ENCODE data around the gene ERC1.

The ERC1 gene

DNA sequence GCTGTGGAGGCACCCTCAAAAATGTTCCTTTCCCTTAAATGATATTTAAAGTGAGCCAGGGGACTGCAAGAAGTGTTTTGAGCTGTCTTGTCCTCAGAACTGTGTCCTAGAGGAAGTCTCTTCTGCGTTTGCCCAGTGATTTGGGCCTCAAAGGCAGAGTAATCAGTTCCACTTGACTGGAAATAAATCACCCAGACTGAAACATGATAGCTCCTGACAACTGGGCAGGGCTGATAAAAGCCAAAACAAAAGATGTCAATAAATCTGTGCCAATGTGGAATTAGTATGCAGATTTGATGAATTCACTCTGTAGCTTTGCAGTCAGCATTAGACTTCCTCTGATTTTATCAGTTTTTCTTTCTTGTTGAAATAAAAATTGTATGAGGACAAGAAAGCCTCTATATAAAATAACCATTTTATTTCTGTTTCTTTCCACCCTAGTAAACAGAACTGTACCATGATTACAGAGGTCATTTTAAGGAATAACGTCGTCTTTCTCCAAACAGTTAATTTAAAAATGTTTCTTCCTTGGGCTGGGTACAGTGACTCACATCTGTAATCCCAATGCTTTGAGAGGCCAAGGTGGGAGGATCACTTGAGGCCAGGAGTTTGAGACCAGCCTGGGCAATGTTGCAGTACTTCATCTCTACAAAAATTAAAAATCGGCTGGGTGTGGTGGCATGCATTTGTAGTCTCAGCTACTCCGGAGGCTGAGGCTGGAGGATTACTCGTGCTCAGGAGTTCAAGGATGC, 180.8 kb downstream of the ERC1 start:
- Histone ChIP-seq H3K9ac (ENCODE audit: low read length) (no peak overlapping the region), H3K4me3 (ENCODE audit: low read length) (no peak overlapping the region), H3K27me3 (ENCODE audit: control insufficient read depth, insufficient read depth, low read length) (no peaks in the 10 kb centered on the region), H3K27ac (ENCODE audit: low read depth, low read length) (no peak overlapping the region), H3K4me1 (ENCODE audit: control insufficient read depth, insufficient read depth, low read length) (no peaks in the 10 kb centered on the region), H3K36me3 (ENCODE audit: control insufficient read depth, insufficient read depth, low read length) (peaks cover 4% of the 10 kb centered on the region)

DNA sequence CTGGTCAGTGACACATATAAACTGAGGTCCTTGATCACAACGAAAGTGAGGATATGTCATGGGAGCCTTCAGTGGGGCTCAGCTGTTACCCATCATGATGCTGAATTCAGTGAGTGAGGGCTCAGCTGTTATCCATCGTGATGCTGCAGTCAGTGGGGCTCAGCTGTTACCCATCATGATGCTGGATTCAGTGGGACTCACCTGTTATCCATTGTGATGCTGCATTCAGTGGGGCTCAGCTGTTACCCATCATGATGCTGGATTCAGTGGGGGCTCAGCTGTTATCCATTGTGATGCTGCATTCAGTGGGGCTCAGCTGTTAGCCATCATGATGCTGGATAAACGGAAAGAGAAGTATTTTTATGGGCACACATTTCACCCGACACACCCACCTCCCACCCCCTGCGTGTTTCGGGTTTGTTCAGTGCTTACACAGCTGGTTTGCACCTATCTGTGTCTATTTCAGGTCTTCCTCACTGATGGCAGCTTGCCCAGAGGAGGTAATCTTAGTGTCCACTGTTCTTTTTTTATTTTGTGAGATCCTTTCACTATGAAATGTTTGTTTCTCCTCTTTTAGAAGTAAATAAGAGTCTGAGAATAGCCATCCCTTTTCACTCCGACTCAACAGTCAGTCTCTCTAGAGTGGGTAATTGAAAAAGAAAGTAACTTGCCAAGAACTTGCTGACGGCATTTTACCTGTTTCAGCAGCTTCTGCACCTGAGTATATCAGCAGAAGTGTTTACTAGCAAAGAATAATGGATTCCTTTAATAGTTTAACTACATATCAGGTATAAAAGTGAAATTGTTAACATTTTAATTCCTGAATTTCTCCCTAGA, 183.0 kb downstream of the ERC1 start:
- Histone ChIP-seq H3K4me1 (ENCODE audit: control insufficient read depth, insufficient read depth, low read length) (no peaks in the 10 kb centered on the region), H3K27me3 (ENCODE audit: control insufficient read depth, insufficient read depth, low read length) (no peaks in the 10 kb centered on the region), H3K27ac (ENCODE audit: low read depth, low read length) (no peak overlapping the region), H3K4me3 (ENCODE audit: low read length) (no peak overlapping the region), H3K36me3 (ENCODE audit: control insufficient read depth, insufficient read depth, low read length) (peaks cover 4% of the 10 kb centered on the region), H3K9ac (ENCODE audit: low read length) (no peak overlapping the region)

DNA sequence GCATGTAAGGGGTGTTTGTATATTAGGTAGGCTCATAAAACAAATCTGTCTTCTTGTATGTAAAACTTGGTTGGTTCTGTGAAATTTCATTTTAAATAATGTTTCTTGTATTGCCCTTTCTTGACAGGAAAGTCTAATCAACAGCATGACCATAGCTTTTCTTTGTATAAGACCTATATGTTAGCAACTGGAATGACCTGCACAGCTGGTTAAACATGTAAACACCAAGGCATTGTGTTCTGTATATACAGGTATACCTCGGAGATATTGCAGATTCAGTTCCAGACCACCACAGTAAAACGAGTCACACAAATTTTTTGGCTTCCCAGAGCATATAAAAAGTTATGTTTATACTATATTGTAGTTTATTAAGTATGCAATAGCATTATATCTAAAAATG, 183.6 kb downstream of the ERC1 start:
- Histone ChIP-seq H3K27me3 (ENCODE audit: control insufficient read depth, insufficient read depth, low read length) (no peaks in the 10 kb centered on the region), H3K4me1 (ENCODE audit: control insufficient read depth, insufficient read depth, low read length) (no peaks in the 10 kb centered on the region), H3K4me3 (ENCODE audit: low read length) (no peak overlapping the region), H3K9ac (ENCODE audit: low read length) (no peak overlapping the region), H3K27ac (ENCODE audit: low read depth, low read length) (no peak overlapping the region), H3K36me3 (ENCODE audit: control insufficient read depth, insufficient read depth, low read length) (no peaks in the 10 kb centered on the region)

- Histone ChIP-seq H3K27me3 (ENCODE audit: control insufficient read depth, insufficient read depth, low read length) (no peaks in the 10 kb centered on the region), H3K4me1 (ENCODE audit: control insufficient read depth, insufficient read depth, low read length) (no peaks in the 10 kb centered on the region), H3K4me3 (ENCODE audit: low read length) (no peak overlapping the region), H3K36me3 (ENCODE audit: control insufficient read depth, insufficient read depth, low read length) (no peaks in the 10 kb centered on the region), H3K9ac (ENCODE audit: low read length) (no peak overlapping the region), H3K27ac (ENCODE audit: low read depth, low read length) (no peak overlapping the region)
Measured at GRCh38 chr12:1176191-1176590, 185.2 kb downstream of the ERC1 start.

DNA sequence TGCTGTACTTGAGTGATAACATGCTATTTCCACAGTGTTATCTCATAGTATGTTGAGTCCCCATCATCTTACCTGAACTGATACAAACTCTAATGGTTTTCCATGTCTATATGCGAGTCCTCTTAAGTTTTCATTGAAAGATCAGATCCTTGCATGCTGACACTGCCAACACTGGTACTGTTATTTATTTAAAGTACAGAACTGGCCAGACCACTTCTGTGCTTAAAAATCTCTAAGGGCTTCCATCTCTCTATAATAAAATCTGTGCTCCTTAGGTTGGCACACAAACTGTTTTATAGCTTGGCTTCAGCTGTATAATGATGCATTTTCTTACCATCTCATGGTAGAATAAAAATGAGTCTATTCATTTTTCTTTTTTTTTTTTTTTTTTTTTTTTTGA, 188.1 kb downstream of the ERC1 start:
- no peaks in the 10 kb centered on the region for H3K27me3 ChIP-seq (ENCODE audit: control insufficient read depth, insufficient read depth, low read length)
- no peaks in the 10 kb centered on the region for H3K36me3 ChIP-seq (ENCODE audit: control insufficient read depth, insufficient read depth, low read length)
- no peak overlapping the region for H3K27ac ChIP-seq (ENCODE audit: low read depth, low read length)
- no peak overlapping the region for H3K4me3 ChIP-seq (ENCODE audit: low read length)
- H3K4me1 ChIP-seq (ENCODE audit: control insufficient read depth, insufficient read depth, low read length) = no peaks in the 10 kb centered on the region
- no peak overlapping the region for H3K9ac ChIP-seq (ENCODE audit: low read length)

DNA sequence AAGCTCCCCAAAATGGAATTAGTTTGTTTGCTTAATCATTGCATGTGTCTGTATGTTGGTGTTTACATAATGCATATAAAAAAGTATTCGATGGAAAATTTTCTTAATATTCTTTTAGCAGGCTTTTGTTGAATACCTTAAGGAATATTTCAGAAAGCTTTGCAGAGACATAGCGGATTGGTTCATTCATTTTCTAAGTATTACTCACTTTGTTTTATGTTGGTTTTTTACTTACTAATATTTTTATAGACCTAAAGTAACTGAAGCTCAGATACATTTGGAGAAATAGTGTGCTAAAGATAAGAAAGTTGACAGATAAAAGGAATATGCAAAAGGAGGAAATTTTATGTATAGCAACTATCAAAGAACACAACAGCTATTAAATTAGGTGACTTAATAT, 191.0 kb downstream of the ERC1 start:
- no peaks in the 10 kb centered on the region for H3K36me3 ChIP-seq (ENCODE audit: control insufficient read depth, insufficient read depth, low read length)
- no peak overlapping the region for H3K9ac ChIP-seq (ENCODE audit: low read length)
- H3K4me1 ChIP-seq (ENCODE audit: control insufficient read depth, insufficient read depth, low read length) = no peaks in the 10 kb centered on the region
- no peaks in the 10 kb centered on the region for H3K27me3 ChIP-seq (ENCODE audit: control insufficient read depth, insufficient read depth, low read length)
- H3K27ac ChIP-seq (ENCODE audit: low read depth, low read length) = no peak overlapping the region
- H3K4me3 ChIP-seq (ENCODE audit: low read length) = no peak overlapping the region

- no peak overlapping the region for H3K27ac ChIP-seq (ENCODE audit: low read depth, low read length)
- H3K4me3 ChIP-seq (ENCODE audit: low read length) = no peak overlapping the region
- no peaks in the 10 kb centered on the region for H3K36me3 ChIP-seq (ENCODE audit: control insufficient read depth, insufficient read depth, low read length)
- H3K4me1 ChIP-seq (ENCODE audit: control insufficient read depth, insufficient read depth, low read length) = no peaks in the 10 kb centered on the region
- no peak overlapping the region for H3K9ac ChIP-seq (ENCODE audit: low read length)
- no peaks in the 10 kb centered on the region for H3K27me3 ChIP-seq (ENCODE audit: control insufficient read depth, insufficient read depth, low read length)
Measured at GRCh38 chr12:1184402-1184801, 193.4 kb downstream of the ERC1 start.

DNA sequence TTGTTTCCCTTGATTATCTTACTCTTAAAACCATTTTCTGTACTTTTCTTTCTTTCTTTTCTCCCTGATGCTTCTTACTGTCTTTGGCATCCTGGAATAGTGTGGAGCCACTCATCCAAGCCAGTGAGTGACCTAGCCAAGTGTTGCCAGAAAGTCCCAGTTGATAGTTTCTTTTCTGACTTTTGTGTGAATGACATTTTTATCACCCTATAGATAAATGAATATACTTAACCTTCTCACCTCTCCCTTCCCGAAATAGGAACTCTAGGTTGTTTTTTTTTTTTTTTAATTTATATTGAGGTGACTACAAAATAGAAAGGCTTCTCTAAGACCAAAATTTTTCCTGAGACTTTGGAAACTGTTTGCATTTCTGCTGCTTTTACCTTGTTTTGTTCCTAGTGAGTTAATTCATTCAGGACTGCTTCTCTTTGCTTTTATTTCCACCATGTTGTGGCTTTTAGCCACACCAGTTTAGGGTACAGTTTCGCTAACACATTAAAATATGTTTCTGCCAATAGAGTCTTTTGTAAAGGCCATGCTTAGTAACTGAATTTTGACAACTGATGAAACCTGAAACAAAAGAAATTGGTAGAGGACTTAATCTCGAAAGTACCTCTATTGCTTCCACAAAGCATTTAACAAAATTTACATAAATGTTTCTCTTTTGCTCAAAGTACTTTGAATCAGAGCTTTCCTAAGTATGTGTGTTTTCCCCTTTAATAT, 194.6 kb downstream of the ERC1 start:
- H3K27me3 ChIP-seq (ENCODE audit: control insufficient read depth, insufficient read depth, low read length) = no peaks in the 10 kb centered on the region
- H3K27ac ChIP-seq (ENCODE audit: low read depth, low read length) = no peak overlapping the region
- no peak overlapping the region for H3K4me3 ChIP-seq (ENCODE audit: low read length)
- no peaks in the 10 kb centered on the region for H3K36me3 ChIP-seq (ENCODE audit: control insufficient read depth, insufficient read depth, low read length)
- no peak overlapping the region for H3K9ac ChIP-seq (ENCODE audit: low read length)
- H3K4me1 ChIP-seq (ENCODE audit: control insufficient read depth, insufficient read depth, low read length) = no peaks in the 10 kb centered on the region

GRCh38 chr12:1186298-1186697, 195.3 kb downstream of the ERC1 start:
- Histone ChIP-seq H3K4me3 (ENCODE audit: low read length) (no peak overlapping the region), H3K27me3 (ENCODE audit: control insufficient read depth, insufficient read depth, low read length) (no peaks in the 10 kb centered on the region), H3K27ac (ENCODE audit: low read depth, low read length) (no peak overlapping the region), H3K36me3 (ENCODE audit: control insufficient read depth, insufficient read depth, low read length) (no peaks in the 10 kb centered on the region), H3K9ac (ENCODE audit: low read length) (no peak overlapping the region), H3K4me1 (ENCODE audit: control insufficient read depth, insufficient read depth, low read length) (no peaks in the 10 kb centered on the region)

- Histone ChIP-seq H3K27me3 (ENCODE audit: control insufficient read depth, insufficient read depth, low read length) (no peaks in the 10 kb centered on the region), H3K4me3 (ENCODE audit: low read length) (no peak overlapping the region), H3K36me3 (ENCODE audit: control insufficient read depth, insufficient read depth, low read length) (no peaks in the 10 kb centered on the region), H3K9ac (ENCODE audit: low read length) (no peak overlapping the region), H3K4me1 (ENCODE audit: control insufficient read depth, insufficient read depth, low read length) (peaks cover 2% of the 10 kb centered on the region), H3K27ac (ENCODE audit: low read depth, low read length) (no peak overlapping the region)
Measured at GRCh38 chr12:1188016-1188415, 197.0 kb downstream of the ERC1 start.

DNA sequence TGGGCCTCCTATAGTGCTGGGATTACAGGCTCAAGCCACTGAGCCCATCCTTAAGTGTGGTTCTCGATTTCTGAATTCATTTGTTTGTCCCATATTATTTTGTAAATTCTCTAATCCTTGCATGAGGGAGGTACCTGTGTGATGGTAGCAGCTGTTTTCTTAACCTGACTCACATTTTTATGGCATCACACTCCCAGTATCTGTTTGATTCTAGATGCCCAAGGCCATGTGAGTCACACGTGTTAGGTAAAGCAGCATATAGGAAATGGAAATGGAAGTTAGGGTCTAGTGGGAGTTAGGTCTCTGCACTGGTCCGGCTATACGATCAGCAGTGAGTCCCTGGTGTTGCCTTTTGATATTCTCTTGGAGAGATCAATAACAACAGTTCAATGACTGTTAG, 198.1 kb downstream of the ERC1 start:
- Histone ChIP-seq H3K36me3 (ENCODE audit: control insufficient read depth, insufficient read depth, low read length) (no peaks in the 10 kb centered on the region), H3K27ac (ENCODE audit: low read depth, low read length) (no peak overlapping the region), H3K9ac (ENCODE audit: low read length) (no peak overlapping the region), H3K4me3 (ENCODE audit: low read length) (no peak overlapping the region), H3K27me3 (ENCODE audit: control insufficient read depth, insufficient read depth, low read length) (no peaks in the 10 kb centered on the region), H3K4me1 (ENCODE audit: control insufficient read depth, insufficient read depth, low read length) (peaks cover 2% of the 10 kb centered on the region)

DNA sequence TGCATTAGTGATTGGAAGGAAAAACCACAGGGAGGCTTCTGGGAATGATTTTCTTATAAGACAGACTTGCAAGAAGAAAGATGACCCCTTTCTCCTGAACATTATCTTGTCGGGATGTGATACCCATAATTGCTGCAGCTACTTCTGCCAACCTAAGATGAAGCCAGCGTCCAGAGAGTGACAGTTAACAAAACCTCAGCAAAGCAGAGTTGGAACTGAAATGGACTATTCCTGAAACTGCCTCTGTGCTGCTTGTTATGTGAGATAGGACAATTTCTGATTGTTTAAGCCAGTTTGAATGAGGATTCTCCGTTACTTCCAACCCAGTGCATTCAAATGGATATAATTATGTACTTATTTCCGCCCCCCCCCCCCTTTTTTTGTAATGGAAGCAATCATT, 204.5 kb downstream of the ERC1 start:
- Histone ChIP-seq H3K27ac (ENCODE audit: low read depth, low read length) (no peak overlapping the region), H3K9ac (ENCODE audit: low read length) (no peak overlapping the region), H3K36me3 (ENCODE audit: control insufficient read depth, insufficient read depth, low read length) (no peaks in the 10 kb centered on the region), H3K4me1 (ENCODE audit: control insufficient read depth, insufficient read depth, low read length) (peaks cover 2% of the 10 kb centered on the region), H3K27me3 (ENCODE audit: control insufficient read depth, insufficient read depth, low read length) (no peaks in the 10 kb centered on the region), H3K4me3 (ENCODE audit: low read length) (no peak overlapping the region)
